Measurements from ENCODE around the gene ACTR3. TPM values are rescaled to one million over a fixed set of nuclear protein-coding genes. Genes with fewer than 3 reads are reported as not detected.

ACTR3 gene
- total RNA-seq, 2 donors from 2014 or later: 490 to 497 TPM

DNA sequence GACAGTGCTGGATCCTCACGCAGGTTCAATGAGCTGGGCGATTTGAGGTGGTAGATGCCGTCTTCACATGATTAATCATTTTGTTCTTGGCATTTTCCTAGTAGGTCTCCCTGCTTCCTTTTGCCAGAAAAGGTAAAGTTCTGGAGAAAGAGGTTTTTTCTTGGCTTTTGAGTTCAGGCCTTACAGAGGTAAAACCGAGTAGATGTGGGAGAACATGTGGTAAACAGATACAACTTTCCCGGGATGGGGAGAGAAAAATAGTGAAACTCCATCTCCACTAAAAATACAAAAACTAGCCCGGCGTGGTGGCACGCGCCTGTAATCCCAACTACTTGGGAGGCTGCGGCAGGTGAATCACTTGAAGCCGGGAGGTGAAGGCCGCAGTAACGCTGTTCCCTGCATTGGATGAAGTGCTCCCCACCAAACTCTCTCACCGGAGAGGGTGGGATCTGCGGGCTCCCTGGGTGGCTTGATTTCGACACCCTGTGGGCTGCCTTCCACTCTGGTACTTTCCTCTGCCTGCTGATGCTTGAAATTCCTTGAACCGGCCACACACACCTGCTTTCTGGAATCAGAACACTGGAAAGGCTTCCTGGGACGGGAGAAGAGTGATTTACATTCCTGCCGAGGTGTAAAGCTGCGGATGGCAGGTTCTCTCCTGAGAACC is 88.8 kb downstream of the ACTR3 start:
- DNase-seq (no peak), ATAC-seq (replicated peaks in 1 of 2) (no peak)
- H3K4me1 Mint-ChIP-seq (ENCODE audit: low read depth): peaks cover 19% of the 10 kb centered on the region
- H3K4me3 Mint-ChIP-seq: no peak overlapping the region
- peaks cover 0 to 4% of the 10 kb centered on the region in 2 donors for H3K9me3 Mint-ChIP-seq
- no peaks in the 10 kb centered on the region for H3K27me3 Mint-ChIP-seq (ENCODE audit: low read depth)
- peaks cover 6 to 7% of the 10 kb centered on the region in 2 donors for H3K36me3 Mint-ChIP-seq (ENCODE audit: insufficient read depth in 2 of 2)
- H3K27ac Mint-ChIP-seq: peak overlapping the region; percentile 71

- H3K27ac Mint-ChIP-seq: peak overlapping the region; percentile 71
- no peaks in the 10 kb centered on the region for H3K27me3 Mint-ChIP-seq (ENCODE audit: low read depth)
- ATAC-seq (replicated peaks in 1 of 2) (peak; percentile 20 to 44), DNase-seq (peak; percentile 64 to 85)
- peaks cover 19% of the 10 kb centered on the region for H3K4me1 Mint-ChIP-seq (ENCODE audit: low read depth)
- H3K4me3 Mint-ChIP-seq: no peak overlapping the region
- peaks cover 7 to 8% of the 10 kb centered on the region in 2 donors for H3K36me3 Mint-ChIP-seq (ENCODE audit: insufficient read depth in 2 of 2)
- peaks cover 0 to 4% of the 10 kb centered on the region in 2 donors for H3K9me3 Mint-ChIP-seq
These were observed 89.6 kb downstream of the ACTR3 start for GRCh38 chr2:113979191-113980128.

DNA sequence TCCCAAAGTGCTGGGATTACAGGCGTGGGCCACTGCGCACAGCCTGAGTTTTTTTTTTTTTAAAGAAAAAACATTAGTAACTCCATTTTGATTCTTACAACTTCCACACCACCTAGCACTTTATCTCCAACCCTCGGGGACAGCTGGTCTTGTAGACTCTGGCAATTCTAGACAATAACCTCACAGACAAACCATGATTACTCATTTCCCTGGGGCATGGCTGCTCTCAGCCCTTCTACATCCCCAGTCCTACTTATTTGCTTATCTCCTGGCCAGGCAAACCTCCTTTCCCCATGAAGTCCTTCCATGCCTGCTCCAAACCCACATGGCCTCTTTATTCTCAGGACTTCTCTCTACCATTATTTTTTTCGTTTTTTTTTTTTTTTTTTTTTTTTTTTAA is 91.1 kb downstream of the ACTR3 start:
- H3K27me3 Mint-ChIP-seq (ENCODE audit: low read depth): no peaks in the 10 kb centered on the region
- peaks cover 0 to 4% of the 10 kb centered on the region in 2 donors for H3K9me3 Mint-ChIP-seq
- DNase-seq (no peak), ATAC-seq (replicated peaks in 1 of 2) (no peak)
- H3K27ac Mint-ChIP-seq: peak overlapping the region; percentile 71
- H3K4me1 Mint-ChIP-seq (ENCODE audit: low read depth): peaks cover 19% of the 10 kb centered on the region
- H3K4me3 Mint-ChIP-seq: no peak overlapping the region
- H3K36me3 Mint-ChIP-seq (ENCODE audit: insufficient read depth in 2 of 2): peaks cover 6 to 7% of the 10 kb centered on the region in 2 donors

DNA sequence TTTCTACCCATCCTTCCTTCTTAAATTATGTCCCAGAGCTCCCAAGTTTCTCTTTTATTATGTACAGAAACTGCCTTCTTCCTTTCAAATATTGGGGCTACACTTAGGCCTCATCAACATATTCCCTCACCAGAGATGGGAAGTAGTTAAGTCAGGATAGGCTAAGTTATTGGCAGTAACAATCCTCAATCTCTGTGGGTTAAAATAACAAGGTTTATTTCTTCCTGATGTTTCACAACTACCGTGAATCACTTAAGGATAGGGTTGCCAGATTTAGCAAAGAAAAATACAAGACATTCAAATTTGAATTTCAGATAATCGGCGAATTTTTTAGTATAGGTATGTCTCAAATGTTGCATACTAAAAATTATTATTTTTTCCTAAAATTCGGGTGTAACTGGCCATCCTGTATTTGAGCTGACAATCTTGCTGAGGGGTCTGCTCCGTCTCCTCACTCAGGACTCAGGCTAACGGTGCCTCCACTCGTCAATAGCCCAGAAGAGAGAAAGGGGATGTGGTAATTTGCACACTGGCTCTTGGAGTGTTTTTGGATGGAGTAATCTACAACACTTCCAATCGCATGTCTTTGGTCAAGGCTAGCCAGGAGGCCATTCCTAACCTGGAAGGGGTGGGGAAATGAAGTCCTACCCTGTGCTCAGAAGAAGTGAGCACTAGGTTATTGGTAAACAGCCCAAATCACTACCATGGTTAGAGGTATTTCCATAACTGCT is 91.7 kb downstream of the ACTR3 start:
- no peak overlapping the region for H3K27ac Mint-ChIP-seq
- peaks cover 19% of the 10 kb centered on the region for H3K4me1 Mint-ChIP-seq (ENCODE audit: low read depth)

DNA sequence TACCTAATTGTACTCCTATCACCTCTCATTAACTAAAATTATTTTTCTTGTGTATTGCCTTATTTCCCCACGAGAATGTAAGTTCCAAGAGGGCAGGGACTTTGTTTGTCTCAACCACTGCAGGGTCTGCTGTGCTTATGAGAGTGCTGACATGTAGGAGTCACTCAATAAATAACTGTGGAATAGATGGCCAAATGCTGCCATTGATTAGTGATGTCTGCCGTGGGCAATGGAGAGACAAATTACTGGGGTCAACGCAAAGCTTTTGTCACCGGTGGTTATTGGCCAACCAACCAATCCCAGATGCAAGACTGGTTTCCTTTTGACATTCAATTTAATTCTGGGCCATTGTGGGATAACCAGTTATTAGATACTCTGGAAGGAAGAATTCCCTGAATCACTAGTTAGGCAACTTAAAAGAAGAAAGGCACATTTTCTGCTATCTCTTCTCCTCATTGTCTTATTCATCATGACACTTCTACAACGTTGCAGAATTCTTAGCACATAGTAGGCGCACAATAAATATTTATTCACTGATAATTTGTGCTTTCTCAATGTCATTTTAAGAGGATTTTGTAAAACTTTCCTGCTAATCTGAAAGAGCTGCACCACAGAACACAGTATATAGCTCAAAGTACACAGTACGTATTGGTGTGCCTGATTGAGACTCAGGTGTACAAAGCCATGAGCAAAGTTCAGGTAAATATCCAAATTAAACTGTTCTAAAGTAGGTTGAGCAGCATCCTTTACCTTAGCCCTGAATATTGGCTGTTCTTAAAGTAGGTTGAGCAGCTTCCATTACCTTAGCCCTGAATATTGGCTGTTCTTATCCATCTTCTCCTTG is 95.9 kb downstream of the ACTR3 start:
- H3K36me3 Mint-ChIP-seq (ENCODE audit: insufficient read depth in 2 of 2): peaks cover 0 to 4% of the 10 kb centered on the region in 2 donors
- ATAC-seq (replicated peaks in 1 of 2): no peak
- no peaks in the 10 kb centered on the region for H3K27me3 Mint-ChIP-seq (ENCODE audit: low read depth)
- no peaks in the 10 kb centered on the region for H3K9me3 Mint-ChIP-seq
- H3K4me1 Mint-ChIP-seq (ENCODE audit: low read depth): peaks cover 4% of the 10 kb centered on the region
- no peak overlapping the region for H3K4me3 Mint-ChIP-seq
- no peak overlapping the region for H3K27ac Mint-ChIP-seq
- no peak for DNase-seq

More for the DNA sequence above, 91.7 kb downstream of the ACTR3 start:
- no peak for DNase-seq
- Mint-ChIP-seq H3K36me3 (ENCODE audit: insufficient read depth in 2 of 2) (peaks cover 6 to 7% of the 10 kb centered on the region in 2 donors), H3K27me3 (ENCODE audit: low read depth) (no peaks in the 10 kb centered on the region), H3K9me3 (peaks cover 0 to 4% of the 10 kb centered on the region in 2 donors), H3K4me3 (no peak overlapping the region)
- no peak for ATAC-seq (replicated peaks in 1 of 2)

GRCh38 chr2:113986762-113987290 is 96.9 kb downstream of the ACTR3 start:
- Mint-ChIP-seq H3K4me3 (no peak overlapping the region), H3K9me3 (no peaks in the 10 kb centered on the region), H3K27ac (no peak overlapping the region), H3K36me3 (ENCODE audit: insufficient read depth in 2 of 2) (peaks cover 0 to 2% of the 10 kb centered on the region in 2 donors), H3K4me1 (ENCODE audit: low read depth) (no peaks in the 10 kb centered on the region), H3K27me3 (ENCODE audit: low read depth) (no peaks in the 10 kb centered on the region)
- ATAC-seq (replicated peaks in 1 of 2) (no peak), DNase-seq (no peak)

DNA sequence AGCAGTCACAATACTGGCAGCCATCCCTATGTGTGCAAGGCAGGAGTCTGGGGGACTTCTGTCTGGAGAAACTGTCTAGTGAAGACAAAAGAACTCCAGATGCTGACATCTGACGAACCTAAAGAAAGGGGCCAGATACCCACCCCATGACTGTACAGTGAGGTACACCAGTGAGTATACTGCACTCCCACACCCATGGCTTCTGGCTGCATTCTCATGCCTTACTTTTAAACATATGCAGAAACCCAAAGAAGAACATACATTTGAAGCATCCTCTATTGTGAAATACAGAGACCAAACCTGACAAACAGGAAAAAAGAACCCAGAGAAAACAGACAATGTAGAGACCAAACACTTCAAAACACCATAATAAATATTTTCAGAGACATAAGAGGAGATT is 102.2 kb downstream of the ACTR3 start:
- no peaks in the 10 kb centered on the region for H3K27me3 Mint-ChIP-seq (ENCODE audit: low read depth)
- no peak overlapping the region for H3K27ac Mint-ChIP-seq
- no peak overlapping the region for H3K4me3 Mint-ChIP-seq
- ATAC-seq (replicated peaks in 1 of 2): no peak
- no peaks in the 10 kb centered on the region for H3K4me1 Mint-ChIP-seq (ENCODE audit: low read depth)
- H3K9me3 Mint-ChIP-seq: no peaks in the 10 kb centered on the region
- no peak for DNase-seq
- H3K36me3 Mint-ChIP-seq (ENCODE audit: insufficient read depth in 2 of 2): no peaks in the 10 kb centered on the region

DNA sequence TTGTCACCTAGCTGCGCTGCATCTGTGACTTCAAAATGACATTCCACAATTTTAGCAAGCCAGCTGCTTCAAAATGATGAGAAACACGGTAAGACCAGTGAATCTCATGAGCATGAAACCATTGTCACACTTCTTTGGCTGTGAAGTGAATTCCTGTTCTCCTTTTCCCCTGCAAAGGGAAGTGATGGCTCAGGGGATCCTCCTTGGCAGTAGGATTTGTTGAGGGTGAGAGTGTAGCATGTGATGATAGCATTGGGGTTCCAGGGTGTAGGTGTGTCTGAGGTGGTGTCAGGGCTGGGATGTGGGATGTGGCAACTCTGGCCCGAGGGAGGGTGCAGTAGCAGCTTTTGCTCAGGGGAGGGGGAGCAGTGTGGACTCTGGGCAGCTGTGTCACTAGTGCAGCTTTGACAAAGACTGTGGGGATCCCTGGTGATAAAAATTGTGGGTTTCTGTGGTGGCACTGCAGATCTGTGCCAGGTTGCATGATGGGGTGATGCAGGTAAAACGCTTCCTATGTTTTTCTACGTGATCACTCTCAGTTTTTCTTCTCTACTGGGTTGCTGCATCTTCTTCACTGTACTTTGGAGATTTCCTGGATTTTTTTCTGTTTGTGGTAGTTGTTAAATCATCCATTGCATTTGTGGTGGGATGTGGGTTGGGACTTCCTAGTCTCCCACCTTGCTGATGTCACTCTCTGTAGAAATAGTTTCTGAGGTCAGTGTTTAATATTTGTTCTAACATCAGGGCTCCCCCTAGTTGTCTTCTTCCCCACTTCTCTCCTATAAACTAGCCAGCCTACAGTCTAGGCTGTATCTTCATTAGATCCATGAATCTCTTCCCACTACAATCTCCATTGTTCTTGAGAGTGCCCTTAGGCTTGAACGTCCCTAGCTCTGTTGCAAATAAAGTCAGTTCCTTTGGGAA is 107.0 kb downstream of the ACTR3 start:
- Mint-ChIP-seq H3K4me3 (no peak overlapping the region), H3K27me3 (ENCODE audit: low read depth) (no peaks in the 10 kb centered on the region), H3K36me3 (ENCODE audit: insufficient read depth in 2 of 2) (no peaks in the 10 kb centered on the region), H3K4me1 (ENCODE audit: low read depth) (no peaks in the 10 kb centered on the region), H3K9me3 (no peaks in the 10 kb centered on the region), H3K27ac (no peak overlapping the region)
- DNase-seq (no peak), ATAC-seq (replicated peaks in 1 of 2) (no peak)

GRCh38 chr2:114001152-114001551 is 111.3 kb downstream of the ACTR3 start:
- peaks cover 0 to 4% of the 10 kb centered on the region in 2 donors for H3K36me3 Mint-ChIP-seq (ENCODE audit: insufficient read depth in 2 of 2)
- H3K27ac Mint-ChIP-seq: no peak overlapping the region
- no peaks in the 10 kb centered on the region for H3K27me3 Mint-ChIP-seq (ENCODE audit: low read depth)
- H3K4me3 Mint-ChIP-seq: no peak overlapping the region
- no peaks in the 10 kb centered on the region for H3K4me1 Mint-ChIP-seq (ENCODE audit: low read depth)
- H3K9me3 Mint-ChIP-seq: no peaks in the 10 kb centered on the region
- no peak for DNase-seq
- no peak for ATAC-seq (replicated peaks in 1 of 2)

- no peak overlapping the region for H3K27ac Mint-ChIP-seq
- no peak overlapping the region for H3K4me3 Mint-ChIP-seq
- peaks cover 0 to 4% of the 10 kb centered on the region in 2 donors for H3K36me3 Mint-ChIP-seq (ENCODE audit: insufficient read depth in 2 of 2)
- ATAC-seq (replicated peaks in 1 of 2): no peak
- no peak for DNase-seq
- H3K4me1 Mint-ChIP-seq (ENCODE audit: low read depth): no peaks in the 10 kb centered on the region
- no peaks in the 10 kb centered on the region for H3K9me3 Mint-ChIP-seq
- no peaks in the 10 kb centered on the region for H3K27me3 Mint-ChIP-seq (ENCODE audit: low read depth)
These were observed 112.0 kb downstream of the ACTR3 start for GRCh38 chr2:114001937-114002336.

DNA sequence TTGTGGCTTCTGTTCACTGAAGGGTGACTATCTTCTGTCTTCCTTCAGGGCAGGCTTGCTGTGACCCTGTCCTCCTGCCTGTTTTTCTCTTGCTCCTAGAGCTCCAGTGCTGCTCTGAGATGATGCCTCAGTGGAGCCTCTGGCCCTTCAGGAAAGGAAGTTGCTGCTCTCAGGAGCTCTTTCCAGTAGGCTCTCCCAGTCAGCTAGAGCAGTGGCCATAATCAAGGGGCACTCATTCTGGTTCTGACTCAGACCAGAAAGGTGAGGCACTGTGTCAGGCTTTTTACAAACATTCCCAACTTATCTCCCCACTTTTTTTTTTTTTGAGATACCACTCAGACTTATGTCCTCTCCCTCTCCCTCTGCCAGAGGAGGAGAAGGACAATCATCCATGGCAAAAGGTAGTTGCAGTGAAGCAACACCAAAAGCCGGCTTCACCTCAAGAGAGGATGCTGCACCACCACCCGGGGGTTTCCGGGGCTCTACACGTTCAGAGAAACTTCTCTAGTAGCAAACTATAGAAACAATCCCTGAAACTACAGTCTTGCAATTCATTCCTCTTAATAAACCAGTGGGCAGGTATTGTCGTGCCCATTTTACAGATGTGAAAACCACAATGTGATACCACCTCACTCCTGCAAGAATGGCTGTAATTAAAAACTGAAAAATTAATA is 115.4 kb downstream of the ACTR3 start:
- Mint-ChIP-seq H3K27ac (no peak overlapping the region), H3K4me3 (no peak overlapping the region), H3K4me1 (ENCODE audit: low read depth) (no peaks in the 10 kb centered on the region), H3K9me3 (no peaks in the 10 kb centered on the region), H3K36me3 (ENCODE audit: insufficient read depth in 2 of 2) (peaks cover 0 to 4% of the 10 kb centered on the region in 2 donors), H3K27me3 (ENCODE audit: low read depth) (peaks cover 8% of the 10 kb centered on the region)
- DNase-seq (no peak), ATAC-seq (replicated peaks in 1 of 2) (no peak)

Measured in activated T-cell treated with anti-CD3 and anti-CD28 coated beads, Interleukin-2, amount 50 U/mL, for 72 hours (primary cell).